ENCODE data around the gene NUDT2.
"Not testable (repeated sequence)": the region's sequence is repeated elsewhere in the genome, so short reads cannot be mapped to it uniquely, and the experiment has no call there.

Gene NUDT2

GRCh38 chr9:34366365-34366764 lies 37.0 kb downstream of the NUDT2 start:
- Histone ChIP-seq H3K4me1 (ENCODE audit: control insufficient read depth, insufficient read depth, low read depth, low read length) (peaks cover 3% of the 10 kb centered on the region), H3K27ac (ENCODE audit: low read length, poor library complexity, severe bottlenecking) (no peak overlapping the region), H4K8ac (ENCODE audit: low read length) (no peak overlapping the region), H3K79me1 (replicated peaks; ENCODE audit: low read length, poor library complexity, severe bottlenecking) (no peaks in the 10 kb centered on the region), H3K9me3 (ENCODE audit: control insufficient read depth, low read length) (no peaks in the 10 kb centered on the region), H3K4me3 (ENCODE audit: insufficient read depth in 1 of 2, low read depth in 1 of 2, low read length in 2 of 2) (no peak overlapping the region), H2AK5ac (ENCODE audit: low read length, severe bottlenecking) (no peak overlapping the region), H3K36me3 (ENCODE audit: control insufficient read depth in 1 of 2, insufficient read depth in 2 of 2, low read depth in 1 of 2, low read length in 2 of 2) (peaks cover 0 to 8% of the 10 kb centered on the region in 2 experiments), H2BK120ac (ENCODE audit: low read depth, low read length) (no peak overlapping the region), H2BK15ac (ENCODE audit: low read depth, poor library complexity, severe bottlenecking) (no peak overlapping the region), H3K9ac (ENCODE audit: low read length) (no peak overlapping the region), H3K27me3 (ENCODE audit: control insufficient read depth in 1 of 2, insufficient read depth in 1 of 2, low read length in 2 of 2) (peaks cover 0 to 14% of the 10 kb centered on the region in 2 experiments), H2AFZ (ENCODE audit: low read depth, low read length) (no peak overlapping the region), H2BK5ac (ENCODE audit: low read depth, low read length, poor library complexity, severe bottlenecking) (no peak overlapping the region), H3K4ac (ENCODE audit: low read depth in 1 of 2, low read length in 2 of 2) (no peak overlapping the region), H4K91ac (ENCODE audit: low read length) (no peak overlapping the region), H3K23ac (ENCODE audit: low read length in 2 of 2) (no peak overlapping the region), H3K14ac (ENCODE audit: low read length in 2 of 2) (no peak overlapping the region), H2BK12ac (ENCODE audit: low read length in 2 of 2) (no peak overlapping the region), H3K4me2 (ENCODE audit: low read length, poor library complexity, severe bottlenecking) (no peak overlapping the region), H3K18ac (ENCODE audit: low read depth in 1 of 2, low read length in 2 of 2) (no peak overlapping the region)
- WGBS = 91% methylated on average over 1 of the region's 2 CpGs
- no peak for DNase-seq

- not testable (repeated sequence) for H2BK12ac ChIP-seq (ENCODE audit: low read length in 2 of 2); H2BK120ac ChIP-seq (ENCODE audit: low read depth, low read length); H2AFZ ChIP-seq (ENCODE audit: low read depth, low read length); H3K4me2 ChIP-seq (ENCODE audit: low read length, poor library complexity, severe bottlenecking); H3K14ac ChIP-seq (ENCODE audit: low read length in 2 of 2); H4K91ac ChIP-seq (ENCODE audit: low read length); H2AK5ac ChIP-seq (ENCODE audit: low read length, severe bottlenecking); DNase-seq; H3K23ac ChIP-seq (ENCODE audit: low read length in 2 of 2); H3K18ac ChIP-seq (ENCODE audit: low read depth in 1 of 2, low read length in 2 of 2); H2BK5ac ChIP-seq (ENCODE audit: low read depth, low read length, poor library complexity, severe bottlenecking); H3K9ac ChIP-seq (ENCODE audit: low read length); H3K4me1 ChIP-seq (ENCODE audit: control insufficient read depth, insufficient read depth, low read depth, low read length); H3K4ac ChIP-seq (ENCODE audit: low read depth in 1 of 2, low read length in 2 of 2); H4K8ac ChIP-seq (ENCODE audit: low read length); H3K4me3 ChIP-seq (ENCODE audit: insufficient read depth in 1 of 2, low read depth in 1 of 2, low read length in 2 of 2); H2BK15ac ChIP-seq (ENCODE audit: low read depth, poor library complexity, severe bottlenecking); H3K79me1 ChIP-seq (replicated peaks; ENCODE audit: low read length, poor library complexity, severe bottlenecking); H3K9me3 ChIP-seq (ENCODE audit: control insufficient read depth, low read length); H3K27ac ChIP-seq (ENCODE audit: low read length, poor library complexity, severe bottlenecking)
- Histone ChIP-seq H3K27me3 (ENCODE audit: control insufficient read depth in 1 of 2, insufficient read depth in 1 of 2, low read length in 2 of 2) (peaks cover 0 to 20% of the 10 kb centered on the region in 2 experiments), H3K36me3 (ENCODE audit: control insufficient read depth in 1 of 2, insufficient read depth in 2 of 2, low read depth in 1 of 2, low read length in 2 of 2) (peaks cover 0 to 21% of the 10 kb centered on the region in 2 experiments)
- 80% methylated on average over 3 of the region's 3 CpGs for WGBS
Measured at GRCh38 chr9:34367751-34368410, 38.5 kb downstream of the NUDT2 start.

GRCh38 chr9:34368796-34369195 lies 39.4 kb downstream of the NUDT2 start:
- H2BK120ac ChIP-seq (ENCODE audit: low read depth, low read length); H3K14ac ChIP-seq (ENCODE audit: low read length in 2 of 2); H3K4ac ChIP-seq (ENCODE audit: low read depth in 1 of 2, low read length in 2 of 2); H3K4me1 ChIP-seq (ENCODE audit: control insufficient read depth, insufficient read depth, low read depth, low read length); H3K23ac ChIP-seq (ENCODE audit: low read length in 2 of 2); H3K9ac ChIP-seq (ENCODE audit: low read length); H4K8ac ChIP-seq (ENCODE audit: low read length); H3K27ac ChIP-seq (ENCODE audit: low read length, poor library complexity, severe bottlenecking); DNase-seq; H2AK5ac ChIP-seq (ENCODE audit: low read length, severe bottlenecking); H2BK15ac ChIP-seq (ENCODE audit: low read depth, poor library complexity, severe bottlenecking); H3K79me1 ChIP-seq (replicated peaks; ENCODE audit: low read length, poor library complexity, severe bottlenecking); H3K4me2 ChIP-seq (ENCODE audit: low read length, poor library complexity, severe bottlenecking); H2AFZ ChIP-seq (ENCODE audit: low read depth, low read length); H4K91ac ChIP-seq (ENCODE audit: low read length); H3K18ac ChIP-seq (ENCODE audit: low read depth in 1 of 2, low read length in 2 of 2); H2BK12ac ChIP-seq (ENCODE audit: low read length in 2 of 2); H3K4me3 ChIP-seq (ENCODE audit: insufficient read depth in 1 of 2, low read depth in 1 of 2, low read length in 2 of 2); H2BK5ac ChIP-seq (ENCODE audit: low read depth, low read length, poor library complexity, severe bottlenecking); H3K9me3 ChIP-seq (ENCODE audit: control insufficient read depth, low read length): not testable (repeated sequence)
- WGBS = 77% methylated on average over 3 of the region's 5 CpGs
- Histone ChIP-seq H3K36me3 (ENCODE audit: control insufficient read depth in 1 of 2, insufficient read depth in 2 of 2, low read depth in 1 of 2, low read length in 2 of 2) (peaks cover 0 to 21% of the 10 kb centered on the region in 2 experiments), H3K27me3 (ENCODE audit: control insufficient read depth in 1 of 2, insufficient read depth in 1 of 2, low read length in 2 of 2) (peaks cover 0 to 20% of the 10 kb centered on the region in 2 experiments)

GRCh38 chr9:34369636-34370035 lies 40.3 kb downstream of the NUDT2 start:
- WGBS = 89% methylated on average over 4 of the region's 4 CpGs
- Histone ChIP-seq H3K4me2 (ENCODE audit: low read length, poor library complexity, severe bottlenecking) (no peak overlapping the region), H4K91ac (ENCODE audit: low read length) (no peak overlapping the region), H3K79me1 (replicated peaks; ENCODE audit: low read length, poor library complexity, severe bottlenecking) (no peaks in the 10 kb centered on the region), H3K14ac (ENCODE audit: low read length in 2 of 2) (no peak overlapping the region), H2BK15ac (ENCODE audit: low read depth, poor library complexity, severe bottlenecking) (no peak overlapping the region), H3K23ac (ENCODE audit: low read length in 2 of 2) (no peak overlapping the region), H3K36me3 (ENCODE audit: control insufficient read depth in 1 of 2, insufficient read depth in 2 of 2, low read depth in 1 of 2, low read length in 2 of 2) (peaks cover 0 to 21% of the 10 kb centered on the region in 2 experiments), H3K4ac (ENCODE audit: low read depth in 1 of 2, low read length in 2 of 2) (no peak overlapping the region), H2AFZ (ENCODE audit: low read depth, low read length) (no peak overlapping the region), H2BK12ac (ENCODE audit: low read length in 2 of 2) (no peak overlapping the region), H3K4me1 (ENCODE audit: control insufficient read depth, insufficient read depth, low read depth, low read length) (no peaks in the 10 kb centered on the region), H3K27ac (ENCODE audit: low read length, poor library complexity, severe bottlenecking) (no peak overlapping the region), H3K18ac (ENCODE audit: low read depth in 1 of 2, low read length in 2 of 2) (no peak overlapping the region), H4K8ac (ENCODE audit: low read length) (no peak overlapping the region), H3K9ac (ENCODE audit: low read length) (no peak overlapping the region), H2BK5ac (ENCODE audit: low read depth, low read length, poor library complexity, severe bottlenecking) (no peak overlapping the region), H3K4me3 (ENCODE audit: insufficient read depth in 1 of 2, low read depth in 1 of 2, low read length in 2 of 2) (no peak overlapping the region), H2BK120ac (ENCODE audit: low read depth, low read length) (no peak overlapping the region), H3K27me3 (ENCODE audit: control insufficient read depth in 1 of 2, insufficient read depth in 1 of 2, low read length in 2 of 2) (peaks cover 0 to 24% of the 10 kb centered on the region in 2 experiments), H2AK5ac (ENCODE audit: low read length, severe bottlenecking) (no peak overlapping the region), H3K9me3 (ENCODE audit: control insufficient read depth, low read length) (no peaks in the 10 kb centered on the region)
- no peak for DNase-seq
